Effector CD4-positive, alpha-beta T cell (primary cell): ENCODE results near the gene SIPA1L2.

Experiments used
- DNase-seq: peaks from one replicate; pipeline ENCODE4 v3.0.0-alpha.2; 2020

SIPA1L2 gene

DNA sequence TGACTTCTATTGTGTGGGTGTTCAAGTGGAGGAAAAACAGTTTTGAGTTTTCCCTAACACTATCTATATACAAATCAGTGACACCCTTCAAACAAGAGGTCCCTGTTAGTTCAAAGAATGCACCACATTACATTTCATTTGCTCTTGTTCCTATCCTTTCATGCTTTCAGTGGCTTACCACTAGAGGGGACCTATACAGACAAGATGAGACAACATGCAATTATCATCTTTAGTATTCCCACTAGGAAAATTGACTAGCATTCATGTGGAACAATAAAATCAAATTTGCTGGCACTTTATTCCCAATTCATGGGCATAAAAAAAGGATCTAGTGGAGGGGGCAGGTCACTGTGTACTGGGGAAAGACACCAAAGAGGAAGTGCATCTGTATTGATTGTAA is 13.3 kb upstream of the SIPA1L2 start:
- DNase-seq: no peak

DNA sequence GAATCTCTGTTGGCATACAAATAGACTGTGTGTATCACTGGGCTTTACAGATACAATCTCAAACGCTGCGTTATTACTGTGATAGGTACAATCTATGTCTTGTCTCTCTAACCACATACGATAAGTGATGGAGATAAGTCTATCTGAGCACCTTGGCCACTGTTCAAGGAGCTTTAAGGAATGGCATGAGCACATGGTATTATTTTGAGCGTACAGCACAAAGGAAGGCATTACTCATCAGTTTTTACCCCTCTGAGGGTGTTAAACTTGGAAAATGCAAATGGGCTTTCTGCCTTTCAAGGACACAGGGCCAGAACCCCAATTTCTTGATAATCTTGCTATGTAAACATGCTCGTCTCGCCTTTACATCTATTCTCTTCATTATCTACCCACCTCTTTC is 11.6 kb upstream of the SIPA1L2 start:
- DNase-seq: no peak

DNA sequence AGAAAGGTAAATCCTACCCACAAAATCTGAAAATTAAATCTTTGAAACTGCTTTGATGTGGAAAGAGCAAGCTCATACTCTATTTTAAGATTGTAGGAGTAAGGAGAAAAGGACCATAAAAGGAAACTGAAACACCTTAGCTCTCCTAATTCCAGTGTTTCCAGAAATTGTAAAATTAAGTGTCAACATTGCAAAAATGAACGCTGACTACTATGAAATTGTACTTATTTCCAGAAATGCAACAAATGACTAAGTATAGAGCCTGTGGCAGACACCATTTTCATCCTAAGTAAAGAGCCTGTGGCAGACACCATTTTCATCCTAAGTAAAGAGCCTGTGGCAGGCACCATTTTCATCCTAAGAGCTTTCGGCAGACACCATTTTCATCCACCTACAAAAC is 6.9 kb upstream of the SIPA1L2 start:
- no peak for DNase-seq

DNA sequence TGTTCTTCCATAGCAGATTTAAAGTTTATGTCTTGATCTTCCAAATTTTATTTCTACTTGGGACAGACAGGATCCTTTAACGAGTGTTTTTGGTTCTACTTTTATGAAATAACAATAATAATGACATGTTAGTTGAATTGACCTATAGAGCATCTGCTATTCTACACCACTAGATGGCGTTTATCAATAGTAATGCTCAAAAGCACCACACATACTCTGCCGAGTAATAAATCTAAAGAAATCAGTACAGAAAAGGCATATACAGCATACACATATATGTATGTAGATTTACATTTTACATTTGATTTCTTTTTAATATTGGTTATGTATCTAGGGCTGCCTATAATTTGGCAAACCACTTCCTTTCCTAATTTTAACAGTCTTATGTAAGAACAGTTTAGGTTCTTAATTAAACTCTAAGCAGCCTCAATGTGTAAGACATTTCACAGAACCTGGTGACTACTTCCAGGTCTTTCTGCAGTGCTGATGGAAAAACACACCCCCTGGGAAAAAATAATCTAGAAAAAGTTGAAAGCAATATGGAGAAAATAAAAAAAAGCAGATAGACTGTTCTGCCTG is 5.9 kb upstream of the SIPA1L2 start:
- no peak for DNase-seq

DNA sequence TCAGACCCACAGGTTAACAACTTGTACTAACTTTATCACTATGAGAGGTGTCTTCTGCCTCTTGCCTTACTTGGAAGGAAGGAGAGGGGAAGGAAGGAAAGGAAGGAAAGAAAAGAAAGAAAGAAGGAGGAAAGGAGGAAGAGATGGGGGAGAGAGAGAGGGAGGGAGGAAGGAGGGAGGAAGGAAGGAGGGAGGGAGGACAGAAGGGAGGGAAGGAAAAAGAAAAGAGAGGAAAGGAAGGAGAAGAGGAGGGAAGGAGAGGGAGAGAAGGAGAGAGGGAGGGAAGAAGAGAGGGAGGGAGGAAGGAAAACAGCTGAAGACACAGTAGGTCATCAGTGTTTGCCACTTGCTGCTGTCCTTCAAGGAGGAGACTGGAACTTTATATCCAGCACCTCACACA is 5.3 kb upstream of the SIPA1L2 start:
- no peak for DNase-seq

DNA sequence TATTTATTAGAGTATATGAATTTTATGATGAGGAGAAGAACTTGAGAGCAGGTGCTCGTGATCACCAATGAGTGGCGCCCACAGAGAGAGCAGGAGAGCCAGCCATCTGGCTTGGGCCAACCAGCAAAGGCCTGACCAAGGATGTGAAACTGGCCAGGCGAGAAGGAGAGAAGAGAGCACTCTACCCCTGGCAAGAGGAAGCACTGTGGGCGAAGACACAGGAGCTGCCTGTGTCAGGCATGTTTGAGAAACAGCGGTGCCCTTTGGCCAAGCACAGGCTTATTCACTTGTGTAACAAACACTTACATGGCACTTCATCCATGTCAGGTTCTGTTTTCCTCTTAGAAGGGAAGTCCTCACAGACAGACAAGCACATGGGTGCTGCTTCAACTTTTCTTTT is 4.2 kb upstream of the SIPA1L2 start:
- DNase-seq: no peak

DNA sequence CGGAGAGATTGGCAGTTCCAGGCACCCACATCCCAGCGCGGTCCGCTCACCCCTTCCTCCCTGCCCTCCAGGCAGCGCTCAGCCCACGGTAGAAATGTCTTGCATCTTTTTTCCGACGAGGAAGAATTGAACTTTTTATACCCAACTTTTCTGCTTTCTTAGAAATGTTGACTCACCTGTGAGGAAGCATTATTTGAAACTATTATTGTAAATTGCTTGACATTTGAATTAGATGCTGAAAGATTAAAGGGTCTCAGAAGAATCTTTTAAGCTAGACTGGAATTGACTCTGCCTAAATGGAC is 912 bp upstream of the SIPA1L2 start:
- DNase-seq: no peak

DNA sequence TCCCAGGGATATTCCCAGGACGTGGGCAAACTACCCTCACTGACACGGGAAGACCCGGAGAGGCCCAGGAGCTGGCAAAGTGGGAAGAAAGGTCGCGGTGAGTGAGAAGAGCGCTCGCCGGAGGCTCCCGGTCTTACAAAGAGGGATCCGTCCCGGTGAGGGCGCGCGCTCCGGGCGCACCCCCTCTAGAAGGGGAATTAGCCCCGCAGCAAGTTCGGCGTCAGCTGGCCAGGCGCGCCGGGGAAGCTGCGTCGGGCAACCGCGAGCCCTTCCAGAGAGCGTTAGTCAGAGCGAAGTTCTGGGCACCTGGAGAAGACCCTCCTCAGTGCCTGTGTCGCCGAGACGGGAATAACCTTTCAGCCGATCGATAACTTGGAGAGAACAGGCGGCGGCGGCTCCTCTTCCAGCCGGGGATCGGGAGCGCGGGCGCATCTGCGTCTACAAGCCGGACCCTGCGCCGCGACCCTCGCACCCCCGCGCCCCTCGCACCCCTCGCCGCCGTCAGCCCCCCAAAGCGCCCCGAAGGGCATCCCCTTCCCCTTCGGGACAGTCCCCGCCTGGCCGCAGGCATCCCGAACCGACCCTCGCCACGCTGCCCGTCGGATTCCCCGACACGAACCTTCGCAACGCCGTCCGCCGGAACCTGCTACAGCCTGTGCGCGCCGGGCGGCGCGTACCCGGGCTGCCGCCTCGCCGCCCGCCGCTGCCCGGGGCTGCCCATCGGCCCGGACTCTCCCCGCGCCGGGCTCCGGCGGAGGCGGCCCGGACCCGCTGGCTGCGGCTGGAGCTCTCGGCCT is 485 bp downstream of the SIPA1L2 start:
- no peak for DNase-seq

DNA sequence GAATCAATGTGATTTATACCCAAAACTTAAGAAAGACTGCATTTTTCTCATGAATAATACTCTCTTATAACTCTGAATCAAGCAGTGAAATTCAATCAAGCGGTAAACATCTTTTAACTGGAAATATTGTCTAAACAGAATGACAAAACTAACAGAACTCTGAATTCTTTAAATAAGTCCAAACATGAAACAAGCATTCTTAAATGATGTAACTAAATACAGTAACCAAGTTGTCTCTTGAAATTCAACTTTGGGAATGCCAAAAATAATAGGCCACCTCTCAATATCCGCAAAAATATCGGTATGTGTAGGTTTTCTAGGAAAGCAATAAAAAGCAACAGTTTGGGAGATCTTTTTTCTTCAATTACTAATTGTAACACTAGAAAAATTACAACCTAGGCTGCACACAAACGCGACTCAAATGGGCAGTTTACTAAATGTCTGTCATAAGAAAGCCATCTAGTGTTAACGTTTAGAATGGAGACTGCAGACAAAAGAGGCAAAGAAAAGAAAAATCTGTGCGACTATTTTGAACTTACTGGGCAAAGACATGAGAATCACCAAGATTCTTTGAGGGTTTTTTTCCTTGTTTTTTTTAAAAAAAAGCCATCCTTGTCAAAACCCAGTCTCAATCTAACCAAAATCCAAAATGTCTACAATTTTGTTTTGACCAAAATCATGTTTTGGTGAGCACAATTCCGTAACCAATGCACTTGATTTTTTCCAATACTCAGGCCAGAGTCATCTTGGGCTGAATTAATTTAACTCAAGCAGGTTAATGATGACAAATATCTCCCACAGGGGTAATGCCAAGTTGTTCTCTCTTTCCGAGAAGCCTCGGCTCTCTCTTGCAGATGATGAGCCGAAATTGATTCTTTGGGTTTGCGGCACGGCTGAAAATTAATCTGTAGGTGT is 1.3 kb downstream of the SIPA1L2 start:
- no peak for DNase-seq

DNA sequence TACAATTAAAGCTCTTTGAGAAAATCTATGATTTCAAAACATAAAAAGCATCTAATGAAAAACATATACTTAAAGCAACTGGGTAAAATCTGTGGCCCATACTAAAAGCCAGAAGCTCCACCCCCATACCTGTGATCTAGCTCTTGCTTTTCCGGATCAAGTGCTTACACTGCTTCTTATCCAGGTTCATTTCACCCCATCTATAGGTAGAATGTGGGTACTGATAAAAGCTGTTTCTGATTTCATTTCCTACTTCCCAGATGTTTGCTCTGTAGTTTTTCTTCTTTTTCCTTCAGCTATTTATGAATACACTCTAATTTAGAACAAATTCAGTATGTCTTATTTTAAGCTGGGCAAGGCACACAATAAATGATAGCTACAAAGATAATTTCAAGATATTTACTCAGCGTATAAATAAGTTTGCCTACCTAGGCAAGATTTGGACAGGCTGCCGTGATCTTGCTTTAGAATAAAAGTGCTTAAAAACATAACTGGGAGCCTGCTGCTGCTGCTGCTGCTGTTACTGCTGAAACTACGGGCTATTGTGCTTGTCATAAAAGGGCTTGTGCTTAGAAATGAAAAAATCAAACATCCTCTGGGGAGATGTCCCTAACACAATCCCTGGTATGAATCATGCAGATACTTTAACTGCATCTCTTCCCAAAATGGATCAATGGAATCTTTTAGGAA is 2.1 kb downstream of the SIPA1L2 start:
- no peak for DNase-seq

DNA sequence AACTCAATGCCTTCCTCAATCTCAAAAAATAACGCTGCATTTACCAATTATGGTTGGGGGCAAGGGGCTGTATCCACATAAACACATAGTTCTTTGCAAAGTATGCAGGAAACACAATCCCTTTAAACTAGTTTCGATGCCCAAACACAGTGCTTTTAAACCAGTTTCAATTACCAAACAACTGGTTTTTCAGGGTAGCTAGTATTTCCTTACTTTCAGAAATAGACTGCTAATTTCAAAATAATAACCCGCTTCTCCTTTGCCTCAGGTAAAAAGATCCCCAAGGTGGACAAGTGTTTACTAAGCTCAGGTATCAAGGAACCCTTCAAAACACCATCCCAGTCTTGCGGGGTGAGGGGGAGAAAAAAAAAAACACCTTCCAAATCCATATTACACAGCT is 2.8 kb downstream of the SIPA1L2 start:
- DNase-seq: no peak

DNA sequence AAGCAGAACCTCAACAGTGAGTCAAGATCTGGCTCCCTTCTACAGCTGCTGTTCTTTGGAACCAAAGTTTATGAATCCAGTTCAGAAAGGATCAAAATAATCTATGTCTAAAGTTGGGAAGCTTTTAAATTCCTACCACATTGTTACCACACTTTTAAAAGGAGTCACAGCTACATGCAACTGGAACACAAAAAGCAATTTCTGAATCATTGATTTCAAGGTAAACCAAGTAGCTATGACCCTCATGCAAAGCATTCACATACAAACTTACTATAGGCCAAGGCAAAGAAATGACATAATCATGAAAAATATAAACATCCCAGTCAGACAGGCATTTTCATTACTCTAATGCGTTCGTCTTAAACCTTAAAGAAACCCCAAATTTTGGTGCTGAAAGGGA is 3.5 kb downstream of the SIPA1L2 start:
- no peak for DNase-seq

DNA sequence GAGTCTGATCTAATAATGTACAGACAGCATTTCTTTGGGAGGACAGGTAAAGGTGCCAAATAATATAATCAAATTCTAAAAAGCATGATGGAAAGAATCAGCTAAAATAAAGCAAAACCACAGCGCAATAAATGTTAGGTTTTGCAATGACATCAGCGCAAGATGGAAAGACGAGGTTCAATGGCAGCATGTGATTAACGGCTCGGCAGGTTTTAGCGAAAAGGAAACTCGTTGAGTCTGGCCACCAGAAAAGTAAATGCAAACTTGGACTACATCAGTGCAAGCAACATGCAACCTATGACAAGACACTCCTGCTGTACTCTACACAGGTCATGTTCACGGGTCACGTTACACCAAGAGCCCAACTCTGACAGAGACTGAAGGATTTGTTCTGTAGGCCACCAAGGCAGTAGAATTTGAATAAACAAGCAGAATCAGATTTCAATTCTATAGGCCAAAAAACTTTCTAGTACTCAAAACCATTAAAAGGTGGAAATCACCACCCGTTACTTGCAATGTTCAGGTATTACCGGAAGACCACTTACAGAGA is 4.5 kb downstream of the SIPA1L2 start:
- no peak for DNase-seq

DNA sequence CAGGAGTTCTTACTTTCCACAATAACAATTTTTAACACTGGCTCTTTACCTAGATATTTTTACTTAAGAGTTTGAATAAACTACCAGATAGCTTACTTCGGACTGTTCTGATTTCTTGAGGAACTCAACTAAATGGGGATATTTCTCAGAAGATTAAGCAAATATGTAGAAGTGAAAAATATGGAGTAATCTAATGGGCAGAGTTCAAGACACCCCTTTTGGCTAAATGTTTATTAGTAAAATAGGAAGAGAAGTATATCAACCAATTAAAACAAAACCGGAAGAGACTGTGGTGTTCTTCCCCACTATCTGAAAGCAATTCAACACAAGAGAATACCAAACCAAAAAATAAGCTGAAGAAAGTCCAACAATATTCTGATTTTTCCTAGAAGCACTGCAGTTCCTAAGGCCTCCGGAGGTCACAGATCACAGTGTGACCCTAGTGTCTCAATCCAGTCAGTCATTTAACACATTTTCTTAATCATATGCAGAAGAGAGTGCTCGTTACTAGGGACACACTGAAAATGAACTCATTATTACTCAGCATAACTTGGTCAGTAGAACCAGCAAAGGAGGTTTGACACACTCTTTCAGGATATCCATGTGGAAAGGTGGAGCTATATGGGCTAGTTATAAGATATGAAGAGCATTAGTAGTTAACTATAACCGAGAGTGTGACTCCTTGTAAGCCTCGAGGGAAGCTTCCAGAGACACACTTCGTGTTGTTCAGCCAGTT is 5.2 kb downstream of the SIPA1L2 start:
- no peak for DNase-seq

DNA sequence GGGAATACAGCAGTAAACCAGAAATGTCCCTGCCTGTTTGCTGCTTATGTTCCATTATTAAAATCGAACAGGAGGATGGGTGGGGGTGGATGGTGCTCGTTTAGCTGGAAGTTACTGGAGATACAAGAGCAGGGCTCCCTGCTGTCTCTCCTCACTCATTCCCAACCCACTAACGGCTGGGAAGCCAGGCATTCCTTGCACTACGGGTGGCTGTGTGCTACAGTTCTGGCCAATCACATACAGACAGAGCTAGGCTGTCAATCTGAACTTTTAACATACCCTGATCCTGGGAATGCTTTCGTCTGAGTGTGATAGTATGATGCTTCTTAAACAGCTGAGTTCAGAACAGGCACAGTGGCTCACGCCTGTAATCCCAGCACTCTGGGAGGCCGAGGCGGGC is 7.0 kb downstream of the SIPA1L2 start:
- no peak for DNase-seq

DNA sequence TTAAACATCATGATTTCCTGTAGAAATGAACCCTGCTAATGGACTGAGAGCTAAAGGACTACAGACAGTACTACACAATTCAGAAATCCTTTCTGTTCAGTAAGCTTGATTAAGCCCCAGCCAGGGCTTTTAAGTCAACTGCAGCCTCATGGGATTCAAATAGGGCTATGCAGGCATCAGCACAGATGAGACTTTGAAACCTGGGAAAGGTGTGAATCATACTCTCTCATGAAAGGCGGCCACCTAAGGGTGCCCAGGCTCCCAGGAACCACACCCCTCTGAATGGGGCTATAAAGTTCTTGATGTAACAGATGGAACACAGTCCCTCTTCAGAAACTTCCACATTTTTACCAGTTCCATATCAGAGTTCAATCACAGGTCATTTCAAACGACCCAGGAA is 7.6 kb downstream of the SIPA1L2 start:
- DNase-seq: no peak

DNA sequence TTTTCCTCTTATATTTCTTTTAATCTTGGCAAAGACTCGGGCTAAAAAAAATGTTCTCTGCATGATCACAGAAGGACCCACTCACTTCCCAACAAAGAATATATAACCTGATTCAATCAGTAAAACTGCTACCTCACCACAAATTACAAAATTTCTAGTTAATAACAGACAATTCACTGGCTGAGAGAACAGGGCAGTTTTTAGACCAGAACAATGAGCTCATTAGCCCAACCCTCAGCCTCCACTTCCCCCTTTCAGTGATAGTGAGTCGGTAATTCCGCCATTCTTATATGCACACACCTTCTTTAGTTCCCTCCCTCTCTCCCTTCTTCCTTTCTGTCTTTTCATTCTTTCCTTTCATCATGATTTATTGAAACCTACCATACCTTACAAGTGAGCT is 8.9 kb downstream of the SIPA1L2 start:
- no peak for DNase-seq

DNA sequence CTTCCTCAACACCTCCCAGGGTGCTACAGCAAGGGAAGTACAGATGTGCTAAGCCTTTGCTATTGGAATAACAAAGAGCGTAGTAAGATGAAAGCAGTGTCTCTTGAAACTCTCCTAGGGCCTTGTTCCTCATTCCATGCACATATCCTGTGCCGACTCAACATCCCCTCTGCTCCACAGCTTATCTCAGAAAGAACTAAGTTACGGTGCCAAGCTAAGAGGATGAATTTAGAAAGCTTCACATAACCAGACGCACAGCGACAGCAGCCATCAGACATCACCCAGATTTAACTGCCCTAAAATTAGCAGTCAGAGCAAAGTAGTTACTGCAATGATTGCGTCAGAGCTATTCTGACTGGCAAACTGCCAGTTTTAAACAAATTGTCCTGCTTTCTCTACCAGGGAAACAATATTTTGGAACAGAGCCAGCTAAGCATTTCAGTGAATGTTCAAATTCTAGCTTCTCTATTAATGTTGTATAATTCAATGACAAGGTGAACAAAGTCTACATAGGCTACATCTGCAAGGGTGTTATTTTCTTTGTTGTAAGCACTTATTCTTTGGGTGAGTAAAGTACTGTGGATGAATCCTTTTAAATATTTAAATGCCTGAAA is 9.5 kb downstream of the SIPA1L2 start:
- DNase-seq: no peak

DNA sequence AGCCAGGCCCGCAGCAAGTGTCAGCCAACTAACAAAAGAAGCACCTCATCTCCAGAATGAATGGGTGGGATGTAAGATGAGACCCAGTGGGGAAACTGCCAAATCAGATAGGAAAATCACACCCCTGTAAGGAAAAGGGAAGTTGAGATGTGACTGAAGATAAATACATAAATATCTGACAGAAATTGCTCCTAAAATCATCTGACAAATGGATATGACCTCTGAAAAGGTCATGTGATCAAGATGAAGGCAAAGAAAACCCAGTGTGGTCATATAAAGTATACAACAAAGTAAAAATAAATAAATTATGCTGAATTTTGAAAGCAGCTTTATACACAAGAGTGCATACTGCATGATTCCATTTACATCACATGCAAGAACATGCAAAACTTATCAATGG is 12.7 kb downstream of the SIPA1L2 start:
- DNase-seq: no peak

DNA sequence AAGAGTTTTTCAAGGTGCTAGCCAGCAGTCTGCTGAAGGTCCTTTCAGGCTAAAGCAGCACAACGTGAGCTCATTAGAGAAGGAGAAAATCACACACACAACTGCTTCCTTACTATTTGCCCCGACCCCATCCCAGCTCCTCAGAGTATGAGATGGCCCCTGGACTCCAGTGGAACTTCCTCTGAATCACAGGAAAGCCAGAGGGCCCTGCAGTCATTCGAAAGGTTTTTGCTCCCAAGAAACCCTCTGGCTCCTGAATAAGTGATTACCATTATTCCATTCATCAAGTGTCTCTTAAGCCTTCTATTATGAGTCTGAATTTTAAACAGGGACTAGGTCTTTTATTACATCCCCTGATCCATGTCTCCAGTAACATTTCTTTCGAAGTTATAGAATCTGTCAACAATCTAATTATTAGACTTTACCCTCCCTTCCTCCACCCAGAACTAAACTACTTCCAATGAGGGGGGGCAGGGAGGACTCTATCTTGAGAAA is 14.6 kb downstream of the SIPA1L2 start:
- no peak for DNase-seq

DNA sequence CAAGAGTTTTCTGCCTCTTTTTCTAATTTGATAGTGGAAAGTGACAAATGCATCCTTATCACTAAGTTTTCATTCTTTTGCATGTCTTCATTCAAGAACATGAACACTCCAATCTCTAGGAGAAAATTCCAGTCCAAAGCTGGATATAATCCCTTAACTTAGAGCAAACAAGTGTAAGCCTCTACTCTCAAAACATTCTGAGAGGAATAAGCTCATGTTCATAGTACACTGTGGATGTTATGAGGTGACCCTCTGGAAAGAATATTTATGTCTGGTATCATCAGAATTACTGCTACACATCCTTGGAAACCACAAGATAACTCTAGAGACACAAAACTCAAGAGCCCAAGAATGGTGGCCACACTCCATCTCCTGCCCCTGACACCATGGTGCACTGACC is 15.1 kb downstream of the SIPA1L2 start:
- DNase-seq: no peak
